ENCODE measurements around the gene RPL36. TPM values are rescaled to one million over a fixed set of nuclear protein-coding genes. Genes with fewer than 3 reads are reported as not detected.
A peak's percentile ranks its signal among the peaks of the same experiment; 100 is the strongest.

Gene RPL36
- total and polyA plus RNA-seq, 9 of the 15 experiments (the other 6 are each of a cell fraction or from before 2014, with no cell fraction given), result 350 to 3,412 (median 1,507) TPM

- TF ChIP-seq HMBOX1 (IDR thresholded peaks at IDR 0.05), result no peak
- 0 out of 2 replicates have a peak, but pooled peaks have one; percentile 33 for TF ChIP-seq ZNF263 (CRISPR knock-in tag; IDR thresholded peaks at IDR 0.05; ENCODE audit: borderline replicate concordance)
- no peak for TF ChIP-seq PURB (CRISPR knock-in tag; IDR thresholded peaks at IDR 0.05; ENCODE audit: low read depth)
- no peak; the same call in 1 of the 2 replicates for TF ChIP-seq ZEB2 (IDR thresholded peaks at IDR 0.05)
- TF ChIP-seq FOXJ2 (tag; IDR thresholded peaks at IDR 0.05), result no peak; the same call in 1 of the 2 replicates
- TF ChIP-seq ETV6 (IDR thresholded peaks at IDR 0.05; ENCODE audit: borderline replicate concordance in 1 of 2, low read depth in 2 of 2, low read length in 1 of 2), result no peak
- TF ChIP-seq ETV6 (CRISPR knock-in tag; IDR thresholded peaks at IDR 0.05; ENCODE audit: borderline replicate concordance), result no peak
- TF ChIP-seq BMI1 (IDR thresholded peaks at IDR 0.05; ENCODE audit: low read length), result no peak
- 0 out of 2 replicates have a peak, but pooled peaks have one; percentile 31 for TF ChIP-seq FOXM1 (IDR thresholded peaks at IDR 0.05; ENCODE audit: low read depth)
- no peak for TF ChIP-seq FOXM1 (CRISPR knock-in tag; IDR thresholded peaks at IDR 0.05; ENCODE audit: low read depth)
- no peak for TF ChIP-seq SRSF7 (optimal IDR thresholded peaks at IDR 0.05; ENCODE audit: low read depth, low read length)
- TF ChIP-seq ZBTB49 (CRISPR knock-in tag; IDR thresholded peaks at IDR 0.05; ENCODE audit: borderline replicate concordance), result no peak
- no peak for TF ChIP-seq USF2 (CRISPR knock-in tag; IDR thresholded peaks at IDR 0.05)
- TF ChIP-seq SUPT5H (IDR thresholded peaks at IDR 0.05), result peak; percentile 94
- no peak for TF ChIP-seq FOXA3 (CRISPR knock-in tag; conservative IDR thresholded peaks at IDR 0.05 in 1 of 2, IDR thresholded peaks at IDR 0.05 in 1 of 2)
- TF ChIP-seq PTTG1 (tag; IDR thresholded peaks at IDR 0.05; ENCODE audit: low read depth), result no peak
- no peak for TF ChIP-seq ZNF408 (CRISPR knock-in tag; IDR thresholded peaks at IDR 0.05; ENCODE audit: low read depth)
- no peak for TF ChIP-seq ZNF699 (CRISPR knock-in tag; IDR thresholded peaks at IDR 0.05; ENCODE audit: insufficient replicate concordance)
- 0 out of 4 replicates have a peak, but pooled peaks of 1 of the 2 experiments have one; percentile 48 for TF ChIP-seq RCOR1 (IDR thresholded peaks at IDR 0.05; ENCODE audit: borderline replicate concordance in 1 of 2, low read depth in 2 of 2, low read length in 2 of 2)
- TF ChIP-seq SAFB (IDR thresholded peaks at IDR 0.05; ENCODE audit: borderline replicate concordance, low read depth, low read length), result no peak
- TF ChIP-seq MIER1 (IDR thresholded peaks at IDR 0.05; ENCODE audit: low read depth), result 0 out of 2 replicates have a peak, but pooled peaks have one; percentile 13
- TF ChIP-seq ZNF175 (CRISPR knock-in tag; IDR thresholded peaks at IDR 0.05; ENCODE audit: low read depth), result no peak
- TF ChIP-seq HDAC8 (tag; IDR thresholded peaks at IDR 0.05), result no peak
These were observed 28.6 kb downstream of the RPL36 start (continued) for GRCh38 chr19:5718579-5719273.

Measured in K562 (cell line).